H9 (cell line): Measurements from ENCODE around the gene ANKRD27. TPM values are rescaled to one million over a fixed set of nuclear protein-coding genes. Genes with fewer than 3 reads are reported as not detected.

ENCODE experiments used
- DNase-seq: peaks from one replicate; pipeline ENCODE4 v3.0.0-alpha.2; 2017
- H2AFZ ChIP-seq: one replicate; pipeline ENCODE4 v1.6.1; 2013; ENCODE audit warnings: mild to moderate bottlenecking, low read length, control low read depth, moderate library complexity
- H2AK5ac ChIP-seq: 2 replicates; pipeline ENCODE4 v1.6.1; 2013; ENCODE audit warnings: low read length, control low read depth, mixed read lengths; ENCODE audit not compliant: insufficient read length
- H2BK120ac ChIP-seq: one replicate; pipeline ENCODE4 v1.6.1; 2013; ENCODE audit warnings: low read depth, mild to moderate bottlenecking, low read length, control low read depth, inconsistent platforms; ENCODE audit not compliant: poor library complexity, severe bottlenecking
- H2BK12ac ChIP-seq: 2 replicates; pipeline ENCODE4 v1.6.1; 2013; ENCODE audit warnings: low read length, control low read depth, mixed read lengths, low read depth; ENCODE audit not compliant: insufficient read length
- H2BK15ac ChIP-seq: 2 replicates; pipeline ENCODE4 v1.6.1; 2013; ENCODE audit warnings: low read depth, low read length, control low read depth
- H2BK20ac ChIP-seq: one replicate; pipeline ENCODE4 v1.6.1; 2013; ENCODE audit warnings: low read depth, mild to moderate bottlenecking, low read length, control low read depth, inconsistent platforms; ENCODE audit not compliant: poor library complexity, severe bottlenecking
- H2BK5ac ChIP-seq: 2 replicates; pipeline ENCODE4 v1.6.1; 2013; ENCODE audit warnings: low read length, control low read depth, mixed read lengths; ENCODE audit not compliant: insufficient read length
- H3K14ac ChIP-seq: 2 replicates; pipeline ENCODE4 v1.6.1; 2013; ENCODE audit warnings: low read length, control low read depth; ENCODE audit not compliant: insufficient read depth
- H3K18ac ChIP-seq: 2 replicates; pipeline ENCODE4 v1.6.1; 2013; ENCODE audit warnings: low read depth, mild to moderate bottlenecking, mixed read lengths, low read length, control low read depth; ENCODE audit not compliant: insufficient read length
- H3K23ac ChIP-seq: 2 replicates; pipeline ENCODE4 v1.6.1; 2013; ENCODE audit warnings: low read length, control low read depth, mixed read lengths, low read depth; ENCODE audit not compliant: insufficient read length
- H3K23me2 ChIP-seq: 2 replicates; pipeline ENCODE4 v1.6.1; 2013; ENCODE audit warnings: low read depth, mild to moderate bottlenecking, mixed read lengths, low read length, control low read depth; ENCODE audit not compliant: insufficient read length, poor library complexity, severe bottlenecking
- H3K27ac ChIP-seq: 2 replicates; pipeline ENCODE4 v1.5.1; 2013; ENCODE audit warnings: low read length, control low read depth, mixed read lengths, low read depth; ENCODE audit not compliant: insufficient read length
- H3K27me3 ChIP-seq: 2 replicates; pipeline ENCODE4 v1.6.1; 2013; ENCODE audit warnings: low read length, control low read depth, inconsistent platforms; ENCODE audit not compliant: insufficient read depth
- H3K4ac ChIP-seq: 2 replicates; pipeline ENCODE4 v1.6.1; 2013; ENCODE audit warnings: low read depth, mild to moderate bottlenecking, control low read depth, inconsistent platforms, low read length, moderate library complexity
- H3K4me1 ChIP-seq: 2 replicates; pipeline ENCODE4 v1.6.1; 2013; ENCODE audit warnings: low read length, control low read depth, inconsistent platforms; ENCODE audit not compliant: insufficient read depth
- H3K4me2 ChIP-seq: 2 replicates; pipeline ENCODE4 v1.6.1; 2013; ENCODE audit warnings: low read length, control low read depth, mixed read lengths; ENCODE audit not compliant: insufficient read length, insufficient read depth
- H3K56ac ChIP-seq: 2 replicates; pipeline ENCODE4 v1.6.1; 2013; ENCODE audit warnings: low read depth, mild to moderate bottlenecking, mixed read lengths, low read length, control low read depth; ENCODE audit not compliant: insufficient read length
- H3K79me1 ChIP-seq: 2 replicates; pipeline ENCODE4 v1.6.1; 2013; ENCODE audit warnings: low read depth, mild to moderate bottlenecking, moderate library complexity, low read length, control low read depth, inconsistent platforms; ENCODE audit not compliant: insufficient read depth, poor library complexity, severe bottlenecking
- H3K79me2 ChIP-seq: 2 replicates; pipeline ENCODE4 v1.6.1; 2013; ENCODE audit warnings: low read length, control low read depth, inconsistent platforms; ENCODE audit not compliant: insufficient read depth
- H3K9ac ChIP-seq: 2 replicates; pipeline ENCODE4 v1.6.1; 2013; ENCODE audit warnings: low read length, control low read depth, mixed read lengths; ENCODE audit not compliant: insufficient read length; ENCODE audit errors: extremely low read depth
- H3K9me3 ChIP-seq: one replicate; pipeline ENCODE4 v1.6.1; 2013; ENCODE audit warnings: low read depth, low read length, inconsistent platforms; ENCODE audit not compliant: control insufficient read depth
- H3T11ph ChIP-seq: one replicate; pipeline ENCODE4 v1.6.1; 2013; ENCODE audit warnings: mild to moderate bottlenecking, low read length, control low read depth, inconsistent platforms
- H4K20me1 ChIP-seq: one replicate; pipeline ENCODE4 v1.6.1; 2013; ENCODE audit not compliant: control insufficient read depth, insufficient read length, insufficient read depth
- H4K5ac ChIP-seq: 2 replicates; pipeline ENCODE4 v1.6.1; 2013; ENCODE audit warnings: low read depth, mild to moderate bottlenecking, mixed read lengths, low read length, control low read depth; ENCODE audit not compliant: insufficient read length
- H4K8ac ChIP-seq: replicated peaks from 2 replicates; pipeline ENCODE4 v1.6.1; 2013; ENCODE audit warnings: low read length, control low read depth, mixed read lengths, low read depth; ENCODE audit not compliant: insufficient read length
- H4K91ac ChIP-seq: 2 replicates; pipeline ENCODE4 v1.6.1; 2013; ENCODE audit warnings: low read depth, mild to moderate bottlenecking, moderate library complexity, mixed read lengths, low read length, control low read depth; ENCODE audit not compliant: insufficient read length
- H3K27ac Mint-ChIP-seq, 3 experiments: 2 replicates in 2 of 3; 3 replicates in 1 of 3; pipeline ENCODE4 v1.8.0; 2020 to 2021; ENCODE audit warnings: mixed read lengths in 3 of 3, mild to moderate bottlenecking in 1 of 3, moderate library complexity in 1 of 3
- H3K27me3 Mint-ChIP-seq: 2 replicates; pipeline ENCODE4 v1.8.0; 2021; ENCODE audit warnings: low read depth, mild to moderate bottlenecking, moderate library complexity, mixed read lengths
- H3K36me3 Mint-ChIP-seq, 3 experiments: 2 replicates in 2 of 3; 3 replicates in 1 of 3; pipeline ENCODE4 v1.8.0; 2020 to 2021; ENCODE audit warnings: low read depth in 3 of 3, mixed read lengths in 3 of 3; ENCODE audit not compliant: insufficient read depth in 1 of 3
- H3K4me1 Mint-ChIP-seq, 2 experiments: 2 replicates each; pipeline ENCODE4 v1.8.0; 2020; ENCODE audit warnings: mixed read lengths in 2 of 2
- H3K4me3 Mint-ChIP-seq, 2 experiments: 2 replicates in 1 of 2; 3 replicates in 1 of 2; pipeline ENCODE4 v1.8.0; 2020 to 2021; ENCODE audit warnings: mild to moderate bottlenecking in 2 of 2, mixed read lengths in 2 of 2, moderate library complexity in 1 of 2
- H3K9me3 Mint-ChIP-seq, 2 experiments: 2 replicates in 1 of 2; 3 replicates in 1 of 2; pipeline ENCODE4 v1.8.0; 2020; ENCODE audit warnings: mild to moderate bottlenecking in 2 of 2, mixed read lengths in 2 of 2, moderate library complexity in 1 of 2
- CTCF ChIP-seq: fragments of 200-600 bp; sonication (generic); conservative IDR thresholded peaks from 3 replicates; pipeline ENCODE4 v1.8.0; 2021; ENCODE audit warnings: antibody characterized with exemption, mild to moderate bottlenecking
- WGBS: extraction: QIAGEN DNeasy Blood & Tissue Kit; methylation state at CpG from one replicate; pipeline ENCODE4 v1.1.7; 2013; ENCODE audit warnings: missing lambda C conversion rate, low lambda C conversion rate, mixed read lengths; ENCODE audit not compliant: insufficient read length; ENCODE audit errors: extremely low coverage; 5-methylcytosine and 5-hydroxymethylcytosine counted together
- total RNA-seq: library from RNA; stranded (reverse); gene quantifications from 2 replicates; pipeline ENCODE4 v1.2.1, GENCODE V29; 2021

The ANKRD27 gene
- total RNA-seq, 1 experiment from 2014 or later = 40.7 TPM

GRCh38 chr19:32691291-32691951, 16.4 kb upstream of the ANKRD27 start, which contains the start of gene NUDT19:
NUDT19 (plus strand) TSS chr19:32691821; CDS start chr19:32691961, 140 bp downstream.
- H4K8ac ChIP-seq = no peak within 1 kb of the TSS
- DNase-seq = peak; percentile 71
- H3K4me2 ChIP-seq = peak within 1 kb of the TSS; percentile 40
- H2AFZ ChIP-seq = no peak within 1 kb of the TSS
- no peak within 1 kb of the TSS for H4K5ac ChIP-seq
- H2BK15ac ChIP-seq = no peak within 1 kb of the TSS
- no peak within 1 kb of the TSS for H2BK12ac ChIP-seq
- H2BK5ac ChIP-seq = no peak within 1 kb of the TSS
- no peak within 1 kb of the TSS for H3K4ac ChIP-seq
- Mint-ChIP-seq H3K27ac (no peak within 1 kb of the TSS), H3K9me3 (peaks cover 5 to 7% of the 10 kb centered on the region in 2 experiments; a peak in 3 of 5 replicates), H3K27me3 (peaks cover 13% of the 10 kb centered on the region; the same call in 1 of the 2 replicates), H3K4me1 (peaks cover 10 to 18% of the 10 kb centered on the region in 2 experiments; a peak in 3 of 4 replicates), H3K4me3 (peak within 1 kb of the TSS; percentile 57 to 75), H3K36me3 (peaks cover 0 to 14% (median 7%) of the 10 kb centered on the region in 3 experiments; a peak in 6 of 7 replicates)
- H2BK20ac ChIP-seq = no peak within 1 kb of the TSS
- no peak within 1 kb of the TSS for H4K91ac ChIP-seq
- no peaks in the 10 kb centered on the region for H3K79me2 ChIP-seq
- peak within 1 kb of the TSS; percentile 78 for H3K18ac ChIP-seq
- WGBS = no CpG with 5 or more reads among the region's 32 CpGs
- H3K79me1 ChIP-seq = no peaks in the 10 kb centered on the region
- H3T11ph ChIP-seq = no peak within 1 kb of the TSS
- peak within 1 kb of the TSS; percentile 89 for H3K14ac ChIP-seq
- peaks cover 2% of the 10 kb centered on the region; the same call in 1 of the 2 replicates for H3K4me1 ChIP-seq
- H3K9me3 ChIP-seq = no peaks in the 10 kb centered on the region
- no peaks in the 10 kb centered on the region for H4K20me1 ChIP-seq
- no peak within 1 kb of the TSS for H2BK120ac ChIP-seq
- H3K23ac ChIP-seq = no peak within 1 kb of the TSS
- no peaks in the 10 kb centered on the region; the same call in 1 of the 2 replicates for H3K27me3 ChIP-seq
- no peak within 1 kb of the TSS for H3K27ac ChIP-seq
- peak within 1 kb of the TSS; percentile 33 for H3K9ac ChIP-seq
- peaks cover 6% of the 10 kb centered on the region for H3K23me2 ChIP-seq
- H3K56ac ChIP-seq = no peak within 1 kb of the TSS
- TF ChIP-seq CTCF = no peak
- H2AK5ac ChIP-seq = no peak within 1 kb of the TSS
